CD8-positive, alpha-beta memory T cell (primary cell): Measurements from ENCODE around the gene ABLIM1. TPM values are rescaled to one million over a fixed set of nuclear protein-coding genes. Genes with fewer than 3 reads are reported as not detected.

ENCODE experiments used
- CTCF ChIA-PET: fragments of 350-600 bp; sonication (Branson Sonifier 250); formaldehyde crosslinking; loops from one replicate; lab custom pipeline; 2021; ENCODE audit warnings: antibody characterized with exemption; lab: Charles Lee
- POLR2A ChIA-PET: fragments of 350-600 bp; sonication (Branson Sonifier 250); formaldehyde crosslinking; loops from one replicate; lab custom pipeline; 2021; ENCODE audit warnings: antibody characterized with exemption; lab: Charles Lee
- DNase-seq, 5 donors: peaks; one replicate each; pipeline versions ENCODE4 v3.0.0 to v3.0.0-alpha.2; 2020 to 2022; ENCODE audit warnings: mixed read lengths in 1 of 5
- H3K27ac ChIP-seq: one replicate; pipeline ENCODE4 v1.7.0; 2013; ENCODE audit warnings: low read depth, mild to moderate bottlenecking, low read length, moderate library complexity
- H3K27me3 ChIP-seq: 2 replicates; pipeline ENCODE4 v1.7.0; 2013; ENCODE audit warnings: low read length, mild to moderate bottlenecking; ENCODE audit not compliant: insufficient read depth, poor library complexity, severe bottlenecking
- H3K36me3 ChIP-seq: 2 replicates; pipeline ENCODE4 v1.7.0; 2013; ENCODE audit warnings: mild to moderate bottlenecking, low read length, moderate library complexity; ENCODE audit not compliant: insufficient read depth
- H3K4me1 ChIP-seq: 2 replicates; pipeline ENCODE4 v1.7.0; 2013; ENCODE audit warnings: mild to moderate bottlenecking, low read length, moderate library complexity; ENCODE audit not compliant: insufficient read depth
- H3K4me3 ChIP-seq: 2 replicates; pipeline ENCODE4 v1.7.0; 2013; ENCODE audit warnings: mild to moderate bottlenecking, low read length
- H3K9me3 ChIP-seq: 2 replicates; pipeline ENCODE4 v1.7.0; 2013; ENCODE audit warnings: mild to moderate bottlenecking, low read length
- H3K27ac Mint-ChIP-seq, 8 donors: one replicate each; pipeline ENCODE4 v1.8.0; 2020 to 2021; ENCODE audit warnings: mixed read lengths in 8 of 8, mild to moderate bottlenecking in 6 of 8, inconsistent platforms in 3 of 8, moderate library complexity in 3 of 8
- H3K27me3 Mint-ChIP-seq, 2 donors: one replicate each; pipeline ENCODE4 v1.8.0; 2020 to 2021; ENCODE audit warnings: mixed read lengths in 2 of 2, mild to moderate bottlenecking in 1 of 2, moderate library complexity in 1 of 2
- H3K36me3 Mint-ChIP-seq, 3 donors: one replicate each; pipeline ENCODE4 v1.8.0; 2020 to 2021; ENCODE audit warnings: mixed read lengths in 3 of 3, inconsistent platforms in 1 of 3, mild to moderate bottlenecking in 1 of 3
- H3K4me1 Mint-ChIP-seq, 3 donors: one replicate each; pipeline ENCODE4 v1.8.0; 2020 to 2021; ENCODE audit warnings: mixed read lengths in 3 of 3, inconsistent platforms in 1 of 3, mild to moderate bottlenecking in 1 of 3
- H3K4me3 Mint-ChIP-seq, 7 donors: one replicate each; pipeline ENCODE4 v1.8.0; 2020 to 2021; ENCODE audit warnings: mixed read lengths in 7 of 7, mild to moderate bottlenecking in 6 of 7, moderate library complexity in 4 of 7, inconsistent platforms in 2 of 7
- H3K9me3 Mint-ChIP-seq, 5 donors: one replicate each; pipeline ENCODE4 v1.8.0; 2020 to 2022; ENCODE audit warnings: mixed read lengths in 5 of 5, mild to moderate bottlenecking in 3 of 5, moderate library complexity in 2 of 5, inconsistent platforms in 1 of 5
- polyA plus RNA-seq: library from polyadenylated mRNA; unstranded; fragments of 300-500 nt; fragmentation: Illumina TruSeq; gene quantifications from one replicate; pipeline ENCODE4 v1.2.3, GENCODE V29; 2021
- total RNA-seq, 2 experiments: library from RNA; stranded (reverse); gene quantifications; one replicate each; pipeline ENCODE4 v1.2.3, GENCODE V29; 2021

Gene ABLIM1
- total and polyA plus RNA-seq, 3 experiments from 2014 or later: 45.8 to 123 (median 48.3) TPM

DNA sequence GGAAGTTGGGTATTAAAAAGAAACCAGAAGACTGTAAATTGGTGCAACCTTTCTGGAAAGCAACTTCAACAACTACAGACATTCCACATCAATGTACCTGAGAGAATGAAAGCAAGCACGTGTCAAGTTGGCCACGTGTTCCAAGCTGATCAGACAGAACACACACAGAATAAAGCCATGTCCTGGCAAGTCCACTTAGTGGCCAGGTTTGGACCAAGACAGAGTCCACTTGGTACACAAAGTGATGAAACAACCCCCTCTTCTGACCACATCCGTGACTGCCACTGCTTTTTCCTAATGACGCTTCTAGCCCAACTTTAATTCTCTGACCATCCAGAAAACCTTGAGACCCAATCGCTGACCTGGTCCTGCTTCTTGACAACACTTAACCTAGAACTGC is 109.4 kb downstream of the ABLIM1 start:
- peaks cover 49% of the 10 kb centered on the region for H3K4me1 ChIP-seq
- no peak overlapping the region for H3K4me3 ChIP-seq
- ChIA-PET CTCF (interaction anchor here (0.9 to 15.3 kb wide), 7 partner anchors 9 to 76 kb away, joined by 3 to 106 read pairs (median 3); no protein-coding TSS in a partner anchor), POLR2A (no interaction called here)
- no peaks in the 10 kb centered on the region for H3K9me3 ChIP-seq
- no peaks in the 10 kb centered on the region for H3K36me3 Mint-ChIP-seq
- H3K4me1 Mint-ChIP-seq: peaks cover 33 to 55% (median 51%) of the 10 kb centered on the region in 3 donors
- H3K4me3 Mint-ChIP-seq: no peak overlapping the region
- H3K27me3 Mint-ChIP-seq: no peaks in the 10 kb centered on the region
- H3K9me3 Mint-ChIP-seq: no peaks in the 10 kb centered on the region
- no peak overlapping the region for H3K27ac Mint-ChIP-seq
- H3K36me3 ChIP-seq: no peaks in the 10 kb centered on the region
- H3K27ac ChIP-seq: no peak overlapping the region
- DNase-seq: no peak
- no peaks in the 10 kb centered on the region for H3K27me3 ChIP-seq

DNA sequence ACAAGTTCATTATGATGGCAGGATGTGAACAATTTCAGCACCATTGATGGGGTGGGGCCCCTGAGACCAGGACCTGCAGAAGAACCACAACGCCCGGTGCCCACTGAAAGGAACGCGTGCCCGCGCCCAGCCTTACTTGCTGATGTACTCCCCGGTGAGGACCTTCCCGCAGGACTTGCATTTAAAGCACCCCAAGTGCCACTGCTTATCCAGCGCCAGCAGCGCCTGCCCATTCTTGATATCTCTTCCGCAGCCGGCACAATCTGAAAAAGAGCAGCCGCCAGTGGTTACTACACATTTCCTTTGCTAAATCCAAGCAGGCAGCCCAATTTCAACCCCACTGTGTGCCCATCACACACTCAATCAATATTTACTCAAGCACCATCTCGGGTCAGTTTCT is 110.6 kb downstream of the ABLIM1 start:
- H3K36me3 ChIP-seq: no peaks in the 10 kb centered on the region
- peak in 1 of 5 donors; percentile 33 for DNase-seq
- H3K4me3 Mint-ChIP-seq: peak overlapping the region in 6 of 7 donors; percentile 15 to 67 (median 46)
- CTCF ChIA-PET: interaction anchor here (1.1 to 15.3 kb wide), 5 partner anchors 8 to 75 kb away, joined by 3 to 106 read pairs (median 3); no protein-coding TSS in a partner anchor
- no peaks in the 10 kb centered on the region for H3K9me3 ChIP-seq
- no peak overlapping the region for H3K27ac ChIP-seq
- H3K36me3 Mint-ChIP-seq: no peaks in the 10 kb centered on the region
- H3K4me1 ChIP-seq: peaks cover 60% of the 10 kb centered on the region
- H3K4me3 ChIP-seq: no peak overlapping the region
- no peaks in the 10 kb centered on the region for H3K27me3 ChIP-seq
- H3K27me3 Mint-ChIP-seq: no peaks in the 10 kb centered on the region
- no peaks in the 10 kb centered on the region for H3K9me3 Mint-ChIP-seq
- POLR2A ChIA-PET: no interaction called here
- H3K4me1 Mint-ChIP-seq: peaks cover 43 to 67% (median 62%) of the 10 kb centered on the region in 3 donors
- H3K27ac Mint-ChIP-seq: peak overlapping the region in 5 of 8 donors; percentile 9 to 64 (median 45)

DNA sequence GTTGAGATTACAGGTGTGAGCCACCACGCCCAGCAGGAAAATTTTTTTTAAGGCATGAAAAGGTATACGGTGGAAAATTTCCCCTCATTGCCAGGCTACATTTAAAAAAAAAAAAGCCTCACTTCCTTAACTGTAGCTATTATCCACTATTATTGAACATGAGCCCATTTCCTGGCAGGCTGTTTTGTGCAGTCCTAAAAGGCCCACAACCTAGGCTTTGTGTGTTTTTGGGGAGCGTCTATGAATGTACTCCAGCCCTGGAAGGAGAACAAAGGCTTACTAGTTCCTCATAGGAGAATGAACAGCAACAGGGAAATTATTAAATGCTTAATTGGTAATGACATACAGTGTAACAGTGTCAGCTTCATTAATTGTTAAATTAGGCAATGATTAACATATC is 111.0 kb downstream of the ABLIM1 start:
- Histone ChIP-seq H3K9me3 (no peaks in the 10 kb centered on the region), H3K4me3 (no peak overlapping the region), H3K36me3 (no peaks in the 10 kb centered on the region), H3K27me3 (no peaks in the 10 kb centered on the region), H3K4me1 (peaks cover 65% of the 10 kb centered on the region), H3K27ac (no peak overlapping the region)
- POLR2A ChIA-PET: no interaction called here
- CTCF ChIA-PET: interaction anchor here (1.3 to 15.3 kb wide), 3 partner anchors 23 to 75 kb away, joined by 3 to 106 read pairs (median 13); no protein-coding TSS in a partner anchor
- Mint-ChIP-seq H3K9me3 (no peaks in the 10 kb centered on the region), H3K27me3 (no peaks in the 10 kb centered on the region), H3K36me3 (no peaks in the 10 kb centered on the region), H3K4me3 (peak overlapping the region in 3 of 7 donors; percentile 16 to 67 (median 57)), H3K4me1 (peaks cover 48 to 72% (median 67%) of the 10 kb centered on the region in 3 donors), H3K27ac (peak overlapping the region in 3 of 8 donors; percentile 19 to 55 (median 48))
- no peak for DNase-seq

DNA sequence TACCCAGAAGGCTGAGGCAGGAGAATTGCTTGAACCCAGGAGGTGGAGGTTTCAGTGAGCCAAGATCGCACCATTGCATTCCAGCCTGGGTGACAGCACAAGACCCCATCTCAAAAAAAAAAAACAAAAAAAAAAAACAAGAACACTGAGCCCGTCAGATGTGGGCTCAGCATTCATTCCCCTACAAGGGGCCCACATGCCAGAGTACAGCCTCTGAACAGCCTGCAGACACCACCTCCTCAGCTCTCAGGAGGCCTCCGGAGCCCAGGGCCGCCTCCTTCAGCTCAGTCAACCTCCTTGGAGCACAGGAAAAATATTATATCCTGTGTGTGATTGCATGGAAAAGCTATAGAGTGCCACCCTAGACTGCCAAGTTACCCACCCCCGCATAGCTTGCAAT is 112.3 kb downstream of the ABLIM1 start:
- ChIA-PET CTCF (interaction anchor here (1.0 to 15.3 kb wide), 5 partner anchors 19 to 276 kb away, joined by 4 to 106 read pairs (median 15); partner anchors contain the start of gene FHIP2A), POLR2A (interaction anchor here (1.5 kb wide), 1 partner anchor 19 kb away, joined by 4 read pairs; no protein-coding TSS in a partner anchor)
- Histone ChIP-seq H3K36me3 (no peaks in the 10 kb centered on the region), H3K4me1 (peaks cover 77% of the 10 kb centered on the region), H3K27me3 (no peaks in the 10 kb centered on the region), H3K9me3 (no peaks in the 10 kb centered on the region), H3K4me3 (no peak overlapping the region), H3K27ac (no peak overlapping the region)
- Mint-ChIP-seq H3K4me3 (peak overlapping the region in 1 of 7 donors; percentile 37), H3K9me3 (no peaks in the 10 kb centered on the region), H3K4me1 (peaks cover 60 to 83% (median 78%) of the 10 kb centered on the region in 3 donors), H3K27ac (peak overlapping the region in 4 of 8 donors; percentile 6 to 68 (median 54)), H3K27me3 (peaks cover 0 to 2% of the 10 kb centered on the region in 2 donors), H3K36me3 (no peaks in the 10 kb centered on the region)
- peak in 1 of 5 donors; percentile 39 for DNase-seq

DNA sequence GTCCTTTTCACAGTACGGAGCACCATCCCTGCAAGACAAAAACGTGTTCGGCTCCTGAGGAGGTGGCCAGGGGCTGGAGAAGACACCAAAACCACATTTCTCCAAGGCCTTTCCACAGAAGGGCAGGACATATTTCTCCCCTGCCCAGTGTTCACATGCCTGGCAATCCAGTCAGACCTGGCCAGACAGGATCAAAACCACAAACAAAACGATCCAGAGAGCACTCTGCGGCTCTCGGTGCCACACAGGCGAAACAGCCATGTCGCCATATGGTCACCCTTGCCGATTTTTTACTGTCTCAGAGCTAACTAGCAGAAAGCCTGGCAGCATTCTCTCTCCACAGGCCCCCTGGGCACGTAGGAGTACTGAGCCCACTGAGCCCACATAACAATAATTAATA is 113.0 kb downstream of the ABLIM1 start:
- Mint-ChIP-seq H3K36me3 (no peaks in the 10 kb centered on the region), H3K27me3 (peaks cover 0 to 2% of the 10 kb centered on the region in 2 donors), H3K27ac (peak overlapping the region; percentile 17 to 100 (median 98)), H3K4me1 (peaks cover 64 to 86% (median 80%) of the 10 kb centered on the region in 3 donors), H3K9me3 (no peaks in the 10 kb centered on the region), H3K4me3 (peak overlapping the region in 6 of 7 donors; percentile 61 to 85 (median 80))
- Histone ChIP-seq H3K27me3 (no peaks in the 10 kb centered on the region), H3K27ac (no peak overlapping the region), H3K9me3 (no peaks in the 10 kb centered on the region), H3K36me3 (no peaks in the 10 kb centered on the region), H3K4me3 (peak overlapping the region; percentile 16), H3K4me1 (peaks cover 85% of the 10 kb centered on the region)
- ChIA-PET POLR2A (interaction anchor here (1.5 kb wide), 1 partner anchor 18 kb away, joined by 4 read pairs; no protein-coding TSS in a partner anchor), CTCF (interaction anchor here (1.3 to 15.3 kb wide), 6 partner anchors 13 to 241 kb away, joined by 3 to 106 read pairs (median 10); no protein-coding TSS in a partner anchor)
- DNase-seq: no peak

DNA sequence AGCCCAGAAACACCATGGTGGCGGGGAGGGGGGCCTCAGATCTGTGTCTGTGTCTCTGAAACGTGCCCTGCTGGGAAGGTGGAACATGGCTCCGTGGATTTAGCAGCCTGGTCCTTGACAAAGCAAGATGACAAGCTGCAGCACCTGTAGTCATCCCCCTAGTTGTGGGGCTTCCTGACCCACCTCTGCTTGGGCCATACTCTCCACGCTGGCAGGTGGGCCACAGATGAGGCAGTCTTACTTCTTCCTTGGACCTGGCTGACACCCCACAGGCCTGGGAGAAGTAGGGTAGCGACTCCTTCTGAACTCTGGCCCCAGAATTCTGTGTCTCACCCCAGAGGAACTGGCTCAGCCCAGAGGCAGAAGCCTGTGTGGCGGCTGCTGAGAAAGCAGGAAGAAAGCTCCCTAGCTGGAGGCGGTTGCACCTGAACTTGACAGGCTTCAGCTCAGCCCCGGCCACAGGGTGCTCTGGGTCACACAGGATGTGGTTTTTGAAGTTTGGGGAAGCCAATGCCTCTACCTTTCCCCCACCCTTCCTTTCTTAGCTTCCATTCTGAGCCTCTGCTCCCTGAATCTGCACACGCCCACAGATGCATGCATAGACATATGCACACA is 113.9 kb downstream of the ABLIM1 start:
- H3K4me3 ChIP-seq: peak overlapping the region; percentile 54

DNA sequence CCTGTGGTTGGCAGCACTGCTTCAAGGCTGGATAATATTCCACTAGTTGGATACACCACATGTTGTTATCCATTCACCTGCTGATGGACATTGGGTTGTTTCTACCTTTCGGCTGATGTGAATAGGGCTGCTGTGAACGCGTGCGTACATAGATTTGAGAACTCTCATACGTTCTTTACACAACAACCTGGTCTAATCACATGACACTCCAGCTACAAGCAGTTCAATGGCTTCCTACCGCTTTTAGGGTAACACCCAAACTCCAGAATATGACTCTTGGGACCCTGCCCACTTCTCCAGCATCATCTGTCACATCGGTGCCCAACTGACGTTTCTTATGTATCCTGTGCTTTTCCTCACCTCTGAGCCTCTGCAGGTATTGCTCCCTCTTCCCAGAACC is 114.6 kb downstream of the ABLIM1 start:
- Histone ChIP-seq H3K27me3 (no peaks in the 10 kb centered on the region), H3K36me3 (no peaks in the 10 kb centered on the region), H3K9me3 (no peaks in the 10 kb centered on the region), H3K4me1 (peaks cover 96% of the 10 kb centered on the region), H3K4me3 (peak overlapping the region; percentile 54), H3K27ac (peak overlapping the region; percentile 57)
- Mint-ChIP-seq H3K4me1 (peaks cover 79 to 97% (median 92%) of the 10 kb centered on the region in 3 donors), H3K4me3 (peak overlapping the region; percentile 61 to 85 (median 79)), H3K27ac (peak overlapping the region; percentile 76 to 100 (median 98)), H3K36me3 (no peaks in the 10 kb centered on the region), H3K27me3 (peaks cover 0 to 2% of the 10 kb centered on the region in 2 donors), H3K9me3 (peaks cover 0 to 2% (median 0%) of the 10 kb centered on the region in 5 donors)
- ChIA-PET CTCF (interaction anchor here (1.7 to 15.3 kb wide), 3 partner anchors 16 to 71 kb away, joined by 5 to 106 read pairs (median 85); no protein-coding TSS in a partner anchor), POLR2A (interaction anchor here (1.2 to 5.0 kb wide), 2 partner anchors 17 kb away, joined by 21 to 53 read pairs; no protein-coding TSS in a partner anchor)
- peak in 1 of 5 donors; percentile 22 for DNase-seq

More for the DNA sequence above, 113.9 kb downstream of the ABLIM1 start:
- Mint-ChIP-seq H3K36me3 (no peaks in the 10 kb centered on the region), H3K27me3 (peaks cover 0 to 2% of the 10 kb centered on the region in 2 donors), H3K4me3 (peak overlapping the region; percentile 61 to 85 (median 79)), H3K4me1 (peaks cover 73 to 95% (median 90%) of the 10 kb centered on the region in 3 donors), H3K9me3 (peaks cover 0 to under 1% (median 0%) of the 10 kb centered on the region in 5 donors), H3K27ac (peak overlapping the region; percentile 76 to 100 (median 98))
- CTCF ChIA-PET: interaction anchor here (0.7 to 15.3 kb wide), 8 partner anchors 10 to 242 kb away, joined by 3 to 106 read pairs (median 5); no protein-coding TSS in a partner anchor
- Histone ChIP-seq H3K9me3 (no peaks in the 10 kb centered on the region), H3K27ac (peak overlapping the region; percentile 57), H3K4me1 (peaks cover 94% of the 10 kb centered on the region), H3K36me3 (no peaks in the 10 kb centered on the region), H3K27me3 (no peaks in the 10 kb centered on the region)
- POLR2A ChIA-PET: interaction anchor here (0.6 to 1.2 kb wide), 2 partner anchors 18 to 31 kb away, joined by 3 to 21 read pairs; no protein-coding TSS in a partner anchor
- peak; percentile 49 to 87 (median 81) for DNase-seq
